ENCODE measurements around the gene TAL1. TPM values are rescaled to one million over a fixed set of nuclear protein-coding genes. Genes with fewer than 3 reads are reported as not detected.

Gene TAL1
- polyA plus RNA-seq, 1 of the 3 experiments (the other 2 are of a cell fraction), result not detected

- no peaks in the 10 kb centered on the region for H3K9me3 ChIP-seq
- ChIA-PET POLR2A (no interaction called here), CTCF (interaction anchor here (0.7 to 3.3 kb wide), 5 partner anchors 12 to 57 kb away, joined by 3 to 10 read pairs (median 3); no protein-coding TSS in a partner anchor)
- no peak for DNase-seq
- H4K20me1 ChIP-seq (ENCODE audit: insufficient read depth), result 0 out of 2 replicates have a peak, but pooled peaks cover 5% of the 10 kb centered on the region
- no peak overlapping the region for H3K4me2 ChIP-seq
- H3K27me3 ChIP-seq (ENCODE audit: insufficient read depth), result peaks cover 97% of the 10 kb centered on the region
- 66% methylated on average over 29 of the region's 35 CpGs for WGBS (ENCODE audit: low lambda C conversion rate)
- H3K36me3 ChIP-seq (replicated peaks in 1 of 2; ENCODE audit: control insufficient read depth in 1 of 2, insufficient read depth in 2 of 2, low read length in 1 of 2), result no peaks in the 10 kb centered on the region
- H3K79me2 ChIP-seq (ENCODE audit: insufficient read depth), result no peaks in the 10 kb centered on the region
- no peak overlapping the region for H3K27ac ChIP-seq (ENCODE audit: low read depth in 2 of 2, low read length in 1 of 2)
- no peak overlapping the region for H3K9ac ChIP-seq
- no peaks in the 10 kb centered on the region for H3F3A ChIP-seq (replicated peaks; ENCODE audit: insufficient read depth)
- no peak overlapping the region for H2AFZ ChIP-seq (ENCODE audit: low read depth)
- H3K4me1 ChIP-seq (ENCODE audit: control insufficient read depth in 1 of 2, insufficient read depth in 2 of 2, low read depth in 1 of 2, low read length in 1 of 2), result peaks cover 0 to 6% of the 10 kb centered on the region in 2 experiments; a peak in 1 of 4 replicates
- H3K9me2 ChIP-seq, result no peaks in the 10 kb centered on the region
- TF ChIP-seq EP300 (IDR thresholded peaks at IDR 0.05; ENCODE audit: borderline replicate concordance in 1 of 2, low read depth in 1 of 2, low read length in 1 of 2) (no peak), GABPA (IDR thresholded peaks at IDR 0.05; ENCODE audit: low read depth) (no peak), IRF3 (IDR thresholded peaks at IDR 0.05; ENCODE audit: low read depth, low read length) (no peak), TCF12 (IDR thresholded peaks at IDR 0.05) (no peak), RXRA (IDR thresholded peaks at IDR 0.05; ENCODE audit: borderline replicate concordance, low read depth) (no peak), FOXJ3 (CRISPR knock-in tag; IDR thresholded peaks at IDR 0.05) (no peak), NFIC (IDR thresholded peaks at IDR 0.05; ENCODE audit: borderline replicate concordance) (no peak), SIN3A (IDR thresholded peaks at IDR 0.05; ENCODE audit: borderline replicate concordance, low read depth, low read length) (no peak), FOXM1 (IDR thresholded peaks at IDR 0.05; ENCODE audit: low read depth) (no peak), TEAD4 (IDR thresholded peaks at IDR 0.05; ENCODE audit: borderline replicate concordance, insufficient read depth) (no peak), MEF2A (IDR thresholded peaks at IDR 0.05; ENCODE audit: borderline replicate concordance, low read depth) (no peak), USF1 (IDR thresholded peaks at IDR 0.05; ENCODE audit: borderline replicate concordance, low read depth) (no peak), EZH2phosphoT487 (IDR thresholded peaks at IDR 0.05; ENCODE audit: borderline replicate concordance, low read depth) (no peak), RFX5 (IDR thresholded peaks at IDR 0.05; ENCODE audit: low read length) (no peak), RAD21 (IDR thresholded peaks at IDR 0.05; ENCODE audit: low read length) (no peak), YY1 (IDR thresholded peaks at IDR 0.05; ENCODE audit: low read depth) (no peak), ELF1 (IDR thresholded peaks at IDR 0.05) (no peak), CHD2 (IDR thresholded peaks at IDR 0.05; ENCODE audit: low read length, partially characterized antibody) (no peak)
- H3K4me3 ChIP-seq (ENCODE audit: low read depth in 2 of 2, low read length in 1 of 2), result no peak overlapping the region
Measured at GRCh38 chr1:47229031-47229885, 2.8 kb downstream of the TAL1 start.

Measured in SK-N-SH (cell line).